ENCODE data around the gene PLP2. TPM values are rescaled to one million over a fixed set of nuclear protein-coding genes. Genes with fewer than 3 reads are reported as not detected.
"Not testable (repeated sequence)": the region's sequence is repeated elsewhere in the genome, so short reads cannot be mapped to it uniquely, and the experiment has no call there.

The PLP2 gene
- total RNA-seq, 3 donors from 2014 or later (not counting 1 experiment from before 2014, with no cell fraction given), result 29.3 to 69.7 (median 34.8) TPM

GRCh38 chrX:49166914-49167739 lies 4.6 kb upstream of the PLP2 start:
- WGBS (ENCODE audit: insufficient coverage), result 0% methylated on average over 32 of the region's 35 CpGs
- Mint-ChIP-seq H3K27me3 (ENCODE audit: low read depth in 2 of 2) (no peaks in the 10 kb centered on the region), H3K4me3 (peak overlapping the region; percentile 90), H3K4me1 (peaks cover 22 to 44% of the 10 kb centered on the region in 2 donors), H3K9me3 (no peaks in the 10 kb centered on the region), H3K27ac (peak overlapping the region; percentile 92 to 93), H3K36me3 (no peaks in the 10 kb centered on the region)
- Histone ChIP-seq H3K27me3 (ENCODE audit: control insufficient read depth, insufficient read depth, low read length) (no peaks in the 10 kb centered on the region), H3K27ac (ENCODE audit: low read length) (peak overlapping the region; percentile 89), H3K9me3 (ENCODE audit: control insufficient read depth, insufficient read depth, low read length) (no peaks in the 10 kb centered on the region), H3K36me3 (ENCODE audit: control insufficient read depth, insufficient read depth, low read length) (no peaks in the 10 kb centered on the region), H3K4me1 (ENCODE audit: control insufficient read depth, insufficient read depth, low read length) (peaks cover 58% of the 10 kb centered on the region), H3K4me3 (ENCODE audit: low read length) (peak overlapping the region; percentile 41)
- TF ChIP-seq, protein P1, sequence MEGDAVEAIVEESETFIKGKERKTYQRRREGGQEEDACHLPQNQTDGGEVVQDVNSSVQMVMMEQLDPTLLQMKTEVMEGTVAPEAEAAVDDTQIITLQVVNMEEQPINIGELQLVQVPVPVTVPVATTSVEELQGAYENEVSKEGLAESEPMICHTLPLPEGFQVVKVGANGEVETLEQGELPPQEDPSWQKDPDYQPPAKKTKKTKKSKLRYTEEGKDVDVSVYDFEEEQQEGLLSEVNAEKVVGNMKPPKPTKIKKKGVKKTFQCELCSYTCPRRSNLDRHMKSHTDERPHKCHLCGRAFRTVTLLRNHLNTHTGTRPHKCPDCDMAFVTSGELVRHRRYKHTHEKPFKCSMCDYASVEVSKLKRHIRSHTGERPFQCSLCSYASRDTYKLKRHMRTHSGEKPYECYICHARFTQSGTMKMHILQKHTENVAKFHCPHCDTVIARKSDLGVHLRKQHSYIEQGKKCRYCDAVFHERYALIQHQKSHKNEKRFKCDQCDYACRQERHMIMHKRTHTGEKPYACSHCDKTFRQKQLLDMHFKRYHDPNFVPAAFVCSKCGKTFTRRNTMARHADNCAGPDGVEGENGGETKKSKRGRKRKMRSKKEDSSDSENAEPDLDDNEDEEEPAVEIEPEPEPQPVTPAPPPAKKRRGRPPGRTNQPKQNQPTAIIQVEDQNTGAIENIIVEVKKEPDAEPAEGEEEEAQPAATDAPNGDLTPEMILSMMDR (IDR thresholded peaks at IDR 0.05), result no peak
- intact Hi-C loops (cut with micrococcal nuclease), result loop anchor here (2.0 kb wide), 1 partner anchor 44 kb away; the partner anchor contains the start of gene GPKOW
- DNase-seq (peak; percentile 65 to 80), ATAC-seq (peak; percentile 39 to 61 (median 49))

- peak overlapping the region; percentile 89 for H3K27ac ChIP-seq (ENCODE audit: low read length)
- no peaks in the 10 kb centered on the region for H3K36me3 ChIP-seq (ENCODE audit: control insufficient read depth, insufficient read depth, low read length)
- H3K4me1 ChIP-seq (ENCODE audit: control insufficient read depth, insufficient read depth, low read length), result peaks cover 62% of the 10 kb centered on the region
- ATAC-seq, result no peak
- Mint-ChIP-seq H3K9me3 (no peaks in the 10 kb centered on the region), H3K27me3 (ENCODE audit: low read depth in 2 of 2) (no peaks in the 10 kb centered on the region), H3K36me3 (no peaks in the 10 kb centered on the region), H3K4me3 (peak overlapping the region; percentile 90), H3K4me1 (peaks cover 22 to 47% of the 10 kb centered on the region in 2 donors), H3K27ac (peak overlapping the region; percentile 92 to 93)
- H3K27me3 ChIP-seq (ENCODE audit: control insufficient read depth, insufficient read depth, low read length), result no peaks in the 10 kb centered on the region
- intact Hi-C loops (cut with micrococcal nuclease), result loop anchor here (2.0 kb wide), 1 partner anchor 45 kb away; the partner anchor contains the start of gene GPKOW
- peak overlapping the region; percentile 41 for H3K4me3 ChIP-seq (ENCODE audit: low read length)
- no peaks in the 10 kb centered on the region for H3K9me3 ChIP-seq (ENCODE audit: control insufficient read depth, insufficient read depth, low read length)
- TF ChIP-seq, protein P1 (IDR thresholded peaks at IDR 0.05), result no peak
- WGBS (ENCODE audit: insufficient coverage), result 20% methylated on average over 1 of the region's 3 CpGs
- DNase-seq, result no peak
Measured at GRCh38 chrX:49167740-49168108, 4.0 kb upstream of the PLP2 start.

DNA sequence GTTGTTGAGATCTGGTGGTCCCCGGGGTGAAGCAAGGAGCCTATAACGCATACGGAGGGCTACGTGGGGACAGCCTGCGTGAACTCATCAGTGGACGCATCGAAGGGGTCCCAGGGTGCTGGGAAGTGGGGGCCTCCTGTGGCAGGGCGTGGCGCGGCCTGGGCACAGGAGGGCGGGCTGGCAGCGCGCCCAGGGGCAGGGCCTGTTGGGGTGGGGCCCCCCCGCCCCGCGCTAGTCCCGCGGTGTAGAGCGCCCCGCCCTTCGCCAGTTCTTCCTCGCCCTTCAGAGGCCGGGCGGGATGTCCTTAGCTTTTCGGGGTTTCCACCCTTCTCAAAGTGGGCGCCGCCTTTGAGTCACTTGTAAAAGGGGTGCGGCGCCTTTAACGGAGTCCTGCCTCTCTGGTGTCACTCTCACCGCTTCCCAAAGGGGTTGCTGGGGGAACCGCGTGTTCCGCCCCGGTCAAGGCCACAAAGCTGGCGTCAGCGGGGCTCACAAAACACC lies 632 bp downstream of the PLP2 start:
- intact Hi-C loops (cut with micrococcal nuclease), result no loop called here
- ATAC-seq, result peak; percentile 63 to 80 (median 66)
- Histone ChIP-seq H3K27me3 (ENCODE audit: control insufficient read depth, insufficient read depth, low read length) (no peaks in the 10 kb centered on the region), H3K4me1 (ENCODE audit: control insufficient read depth, insufficient read depth, low read length) (peaks cover 40% of the 10 kb centered on the region), H3K36me3 (ENCODE audit: control insufficient read depth, insufficient read depth, low read length) (peaks cover 8% of the 10 kb centered on the region), H3K9me3 (ENCODE audit: control insufficient read depth, insufficient read depth, low read length) (no peaks in the 10 kb centered on the region), H3K4me3 (ENCODE audit: low read length) (peak overlapping the region; percentile 72), H3K27ac (ENCODE audit: low read length) (peak overlapping the region; percentile 70)
- Mint-ChIP-seq H3K9me3 (no peaks in the 10 kb centered on the region), H3K27me3 (ENCODE audit: low read depth in 2 of 2) (no peaks in the 10 kb centered on the region), H3K36me3 (no peaks in the 10 kb centered on the region), H3K4me3 (peak overlapping the region; percentile 82), H3K27ac (peak overlapping the region; percentile 69 to 80), H3K4me1 (peaks cover 7 to 27% of the 10 kb centered on the region in 2 donors)
- TF ChIP-seq, protein P1 (IDR thresholded peaks at IDR 0.05), result no peak
- DNase-seq, result peak; percentile 46 to 76
- WGBS (ENCODE audit: insufficient coverage), result 0% methylated on average over 37 of the region's 37 CpGs

GRCh38 chrX:49173544-49173943 lies 1.8 kb downstream of the PLP2 start:
- H3K4me3 Mint-ChIP-seq; H3K27me3 Mint-ChIP-seq (ENCODE audit: low read depth in 2 of 2); H3K9me3 ChIP-seq (ENCODE audit: control insufficient read depth, insufficient read depth, low read length); H3K36me3 ChIP-seq (ENCODE audit: control insufficient read depth, insufficient read depth, low read length); H3K27ac ChIP-seq (ENCODE audit: low read length); DNase-seq; H3K27ac Mint-ChIP-seq; intact Hi-C loops (cut with micrococcal nuclease); H3K27me3 ChIP-seq (ENCODE audit: control insufficient read depth, insufficient read depth, low read length); ATAC-seq; H3K4me3 ChIP-seq (ENCODE audit: low read length); H3K36me3 Mint-ChIP-seq; H3K9me3 Mint-ChIP-seq: not testable (repeated sequence)
- peaks cover 0 to 25% of the 10 kb centered on the region in 2 donors for H3K4me1 Mint-ChIP-seq
- H3K4me1 ChIP-seq (ENCODE audit: control insufficient read depth, insufficient read depth, low read length), result peaks cover 30% of the 10 kb centered on the region
- 92% methylated on average over 5 of the region's 8 CpGs for WGBS (ENCODE audit: insufficient coverage)

Data from natural killer cell (primary cell).